Endothelial cell of umbilical vein (primary cell): ENCODE measurements around the gene SNCAIP. TPM values are rescaled to one million over a fixed set of nuclear protein-coding genes. Genes with fewer than 3 reads are reported as not detected.

ENCODE experiments used
- BruUV-seq: library from RNA; stranded (reverse); fragments of 400-500 nt; replicated peaks from 2 replicates; lab custom pipeline; 2021; lab: Mats Ljungman, UMichigan
- CTCF ChIA-PET: fragments of 300-600, 350-600 bp; sonication (Branson Sonifier 250); formaldehyde crosslinking; loops from one replicate; lab custom pipeline; 2021; ENCODE audit warnings: antibody characterized with exemption, inconsistent platforms; lab: Charles Lee
- POLR2A ChIA-PET: fragments of 300-600, 350-600 bp; sonication (Branson Sonifier 250); formaldehyde crosslinking; loops from one replicate; lab custom pipeline; 2021; ENCODE audit warnings: antibody characterized with exemption, inconsistent platforms; lab: Charles Lee
- DNase-seq: peaks from one replicate; pipeline ENCODE4 v3.0.0-alpha.2; 2011; ENCODE audit warnings: low read depth, low spot score
- FAIRE-seq: peaks from 2 replicates; lab custom pipeline; 2011; peaks lifted over from hg19 to GRCh38; lab: Jason Lieb, UNC
- H2AFZ ChIP-seq: 2 replicates; pipeline ENCODE4 v1.6.0; 2012; ENCODE audit warnings: low read depth, low read length, control low read depth, inconsistent platforms
- H3K27ac ChIP-seq: 2 replicates; pipeline ENCODE4 v1.5.1; 2011; ENCODE audit warnings: low read depth, mild to moderate bottlenecking, control low read depth, low read length, moderate library complexity; ENCODE audit not compliant: insufficient read depth
- H3K27me3 ChIP-seq, 2 experiments: 2 replicates each; pipeline versions ENCODE4 v1.6.0 to v1.6.1; 2011; ENCODE audit warnings: low read length in 2 of 2, mixed read lengths in 1 of 2; ENCODE audit not compliant: control insufficient read depth in 2 of 2, insufficient read depth in 2 of 2
- H3K36me3 ChIP-seq, 2 experiments: 2 replicates in 1 of 2; 3 replicates in 1 of 2; pipeline ENCODE4 v1.5.1; 2011; ENCODE audit warnings: low read length in 2 of 2, mild to moderate bottlenecking in 1 of 2, moderate library complexity in 1 of 2; ENCODE audit not compliant: control insufficient read depth in 2 of 2, insufficient read depth in 2 of 2; ENCODE audit errors: extremely low read depth in 1 of 2
- H3K4me1 ChIP-seq: 3 replicates; pipeline ENCODE4 v1.5.1; 2011; ENCODE audit warnings: mild to moderate bottlenecking, low read length; ENCODE audit not compliant: control insufficient read depth, insufficient read depth; ENCODE audit errors: extremely low read depth
- H3K4me2 ChIP-seq: 2 replicates; pipeline ENCODE4 v1.6.1; 2011; ENCODE audit warnings: low read length, control low read depth, mixed read lengths; ENCODE audit not compliant: insufficient read depth
- H3K4me3 ChIP-seq, 3 experiments: fragments of 200-600 bp in 1 of 3; sonication (generic), shearing (Covaris generic) in 1 of 3; replicated peaks in 1 of 3; 2 replicates each; pipeline ENCODE4 v1.5.1; 2011 to 2016; ENCODE audit warnings: control low read depth in 3 of 3, low read length in 3 of 3, mild to moderate bottlenecking in 2 of 3, inconsistent platforms in 1 of 3, low read depth in 1 of 3, moderate library complexity in 1 of 3; ENCODE audit not compliant: insufficient read depth in 1 of 3
- H3K79me2 ChIP-seq: 2 replicates; pipeline ENCODE4 v1.6.0; 2012; ENCODE audit warnings: low read length, inconsistent platforms; ENCODE audit not compliant: control insufficient read depth, insufficient read depth
- H3K9ac ChIP-seq: replicated peaks from 2 replicates; pipeline ENCODE3; 2011; ENCODE audit warnings: low read length, control low read depth; ENCODE audit not compliant: insufficient read depth; ENCODE audit errors: extremely low read depth
- H3K9me1 ChIP-seq: replicated peaks from 3 replicates; pipeline ENCODE4 v1.6.0; 2011; ENCODE audit warnings: mild to moderate bottlenecking, low read length; ENCODE audit not compliant: control insufficient read depth, insufficient read depth; ENCODE audit errors: extremely low read depth
- H3K9me3 ChIP-seq: replicated peaks from 2 replicates; pipeline ENCODE4 v1.5.1; 2012; ENCODE audit warnings: low read length, inconsistent platforms; ENCODE audit not compliant: control insufficient read depth, insufficient read depth
- H4K20me1 ChIP-seq: replicated peaks from 2 replicates; pipeline ENCODE3; 2011; ENCODE audit warnings: mild to moderate bottlenecking, low read length; ENCODE audit not compliant: control insufficient read depth, insufficient read depth; ENCODE audit errors: extremely low read depth
- EZH2 ChIP-seq: IDR thresholded peaks from 2 replicates; pipeline ENCODE4 v1.6.1; 2012; ENCODE audit warnings: borderline replicate concordance, low read depth, mild to moderate bottlenecking, moderate library complexity, low read length, inconsistent platforms; ENCODE audit not compliant: severe bottlenecking
- FOS ChIP-seq: IDR thresholded peaks from 2 replicates; pipeline ENCODE4 v1.6.1; 2011; ENCODE audit warnings: mild to moderate bottlenecking, low read length, moderate library complexity, borderline replicate concordance; ENCODE audit not compliant: insufficient read depth
- GATA2 ChIP-seq: IDR thresholded peaks from 2 replicates; pipeline ENCODE4 v1.7.0; 2011; ENCODE audit warnings: low read depth, mild to moderate bottlenecking, moderate library complexity, mixed read lengths, low read length; ENCODE audit not compliant: insufficient read length, insufficient read depth
- JUN ChIP-seq: IDR thresholded peaks from 2 replicates; pipeline ENCODE4 v1.6.1; 2011; ENCODE audit warnings: borderline replicate concordance, low read depth; ENCODE audit not compliant: insufficient read length, insufficient read depth
- MYC ChIP-seq: IDR thresholded peaks from one replicate; pipeline ENCODE4 v1.6.1; 2011; ENCODE audit warnings: mild to moderate bottlenecking, low read depth, low read length
- POLR2A ChIP-seq: IDR thresholded peaks from 2 replicates; pipeline ENCODE4 v1.6.1; 2012; ENCODE audit warnings: low read depth, mild to moderate bottlenecking, control low read depth, low read length
- POLR2AphosphoS5 ChIP-seq: IDR thresholded peaks from 2 replicates; pipeline ENCODE4 v1.6.1; 2012; ENCODE audit warnings: low read depth, mild to moderate bottlenecking, control low read depth, low read length, moderate library complexity; ENCODE audit not compliant: insufficient read depth
- dilution Hi-C: fragments of 300-500 bp; cut with MboI; formaldehyde crosslinking; loops from one replicate; pipeline ENCODE4 v1.15.0; 2019; ENCODE audit warnings: low sequenced_read_pairs; ENCODE audit not compliant: extremely low pct_ligation_motif_present
- intact Hi-C: fragments of 100-400 bp; cut with micrococcal nuclease; formaldehyde crosslinking; loops from one replicate; pipeline ENCODE4 v1.10.0; 2022
- polyA plus RNA-seq, 4 experiments: library from polyadenylated mRNA; depleted of rRNA in 3 of 4; stranded (reverse) in 3 of 4; unstranded in 1 of 4; fragments of >200 nt; gene quantifications; 2 replicates each; pipeline versions ENCODE4 v1.2.1 to v1.2.3, GENCODE V29; 2011 to 2012; ENCODE audit warnings: missing spikeins in 1 of 4
- total RNA-seq: library from RNA; stranded (reverse); gene quantifications from 2 replicates; pipeline ENCODE4 v1.2.3, GENCODE V29; 2021
- TF ChIP-seq, protein P1 (sequence below), 2 donors: IDR thresholded peaks; 1 replicate in 1 of 2; 2 replicates in 1 of 2; pipeline ENCODE4 v1.5.1; 2011; ENCODE audit warnings: low read length in 2 of 2, mild to moderate bottlenecking in 2 of 2, moderate library complexity in 2 of 2, control low read depth in 1 of 2, inconsistent platforms in 1 of 2, low read depth in 1 of 2; ENCODE audit not compliant: insufficient read depth in 1 of 2; ENCODE audit errors: extremely low read depth in 1 of 2
- TF ChIP-seq, protein P2 (sequence below): IDR thresholded peaks from 2 replicates; pipeline ENCODE4 v1.6.1; 2011; ENCODE audit not compliant: insufficient read depth, insufficient read length

SNCAIP gene
- total and polyA plus RNA-seq, 2 donors (not counting 3 experiments of a cell fraction or from before 2014, with no cell fraction given), result 13.1 to 42.0 TPM

DNA sequence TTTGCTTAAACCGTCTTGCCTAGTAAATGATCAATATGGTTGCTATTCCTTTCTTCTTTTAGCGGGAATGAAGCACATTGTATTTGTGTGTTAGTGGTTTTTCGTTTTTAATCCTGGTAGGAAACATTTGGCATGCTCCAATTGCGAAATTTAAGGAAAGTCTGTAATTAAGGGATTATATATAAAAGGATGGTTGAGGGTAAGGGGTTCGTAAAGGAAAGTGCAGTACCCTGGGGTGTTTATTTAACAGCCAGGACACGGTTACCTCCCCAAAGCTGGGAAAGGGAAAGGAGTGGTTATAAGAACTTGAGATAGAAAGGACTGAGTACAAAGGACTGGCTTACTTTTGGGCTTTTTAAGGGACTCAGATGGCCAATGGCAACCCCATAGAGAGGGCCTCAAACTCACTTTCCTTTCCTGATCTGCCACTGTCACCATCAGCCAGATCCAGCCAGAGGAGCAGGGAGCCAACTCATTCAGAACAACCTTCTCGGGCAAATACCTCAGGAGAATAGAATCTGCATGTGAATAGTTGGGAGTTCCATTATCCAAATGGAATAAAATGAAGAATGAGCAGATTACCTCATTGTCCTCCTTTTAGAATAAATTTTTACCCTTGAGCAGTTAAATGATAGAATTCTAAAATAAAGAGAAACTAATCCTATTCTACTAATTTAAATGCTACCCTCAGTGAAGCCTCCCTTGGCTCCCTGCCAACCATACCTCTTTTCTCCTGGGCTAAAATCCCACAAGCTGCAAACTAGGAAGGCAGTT is 117.7 kb downstream of the SNCAIP start:
- no peak for DNase-seq
- H3K79me2 ChIP-seq, result no peaks in the 10 kb centered on the region
- H3K27ac ChIP-seq, result no peak overlapping the region
- CTCF ChIA-PET, result no interaction called here
- no peaks in the 10 kb centered on the region for H3K27me3 ChIP-seq
- H3K9ac ChIP-seq, result no peak overlapping the region
- no peak overlapping the region for H3K4me2 ChIP-seq
- H3K9me3 ChIP-seq, result no peaks in the 10 kb centered on the region
- POLR2A ChIA-PET, result no interaction called here
- dilution Hi-C loops (no loop called here), intact Hi-C loops (no loop called here)
- BruUV-seq, result no TSS peak
- H3K4me1 ChIP-seq, result no peaks in the 10 kb centered on the region
- no peak for FAIRE-seq
- no peak for TF ChIP-seq POLR2AphosphoS5
- no peak for TF ChIP-seq POLR2A
- no peak for TF ChIP-seq EZH2
- no peak for TF ChIP-seq JUN
- TF ChIP-seq MYC, result no peak
- no peak for TF ChIP-seq GATA2
- TF ChIP-seq FOS, result no peak
- TF ChIP-seq, protein P1, sequence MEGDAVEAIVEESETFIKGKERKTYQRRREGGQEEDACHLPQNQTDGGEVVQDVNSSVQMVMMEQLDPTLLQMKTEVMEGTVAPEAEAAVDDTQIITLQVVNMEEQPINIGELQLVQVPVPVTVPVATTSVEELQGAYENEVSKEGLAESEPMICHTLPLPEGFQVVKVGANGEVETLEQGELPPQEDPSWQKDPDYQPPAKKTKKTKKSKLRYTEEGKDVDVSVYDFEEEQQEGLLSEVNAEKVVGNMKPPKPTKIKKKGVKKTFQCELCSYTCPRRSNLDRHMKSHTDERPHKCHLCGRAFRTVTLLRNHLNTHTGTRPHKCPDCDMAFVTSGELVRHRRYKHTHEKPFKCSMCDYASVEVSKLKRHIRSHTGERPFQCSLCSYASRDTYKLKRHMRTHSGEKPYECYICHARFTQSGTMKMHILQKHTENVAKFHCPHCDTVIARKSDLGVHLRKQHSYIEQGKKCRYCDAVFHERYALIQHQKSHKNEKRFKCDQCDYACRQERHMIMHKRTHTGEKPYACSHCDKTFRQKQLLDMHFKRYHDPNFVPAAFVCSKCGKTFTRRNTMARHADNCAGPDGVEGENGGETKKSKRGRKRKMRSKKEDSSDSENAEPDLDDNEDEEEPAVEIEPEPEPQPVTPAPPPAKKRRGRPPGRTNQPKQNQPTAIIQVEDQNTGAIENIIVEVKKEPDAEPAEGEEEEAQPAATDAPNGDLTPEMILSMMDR (IDR thresholded peaks at IDR 0.05; ENCODE audit: extremely low read depth in 1 of 2, insufficient read depth in 1 of 2, low read depth in 1 of 2, low read length in 2 of 2), result no peak
- TF ChIP-seq, protein P2, sequence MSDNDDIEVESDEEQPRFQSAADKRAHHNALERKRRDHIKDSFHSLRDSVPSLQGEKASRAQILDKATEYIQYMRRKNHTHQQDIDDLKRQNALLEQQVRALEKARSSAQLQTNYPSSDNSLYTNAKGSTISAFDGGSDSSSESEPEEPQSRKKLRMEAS, result no peak
- no peaks in the 10 kb centered on the region for H4K20me1 ChIP-seq
- H3K9me1 ChIP-seq, result no peaks in the 10 kb centered on the region
- H2AFZ ChIP-seq, result no peak overlapping the region
- H3K4me3 ChIP-seq, result no peak overlapping the region
- H3K36me3 ChIP-seq, result no peaks in the 10 kb centered on the region
